HG03521 (cell line): ENCODE data around the gene CALML5.

Experiments
- ATAC-seq: cut with Tn5 transposase; IDR thresholded peaks from one replicate; pipeline ENCODE4 v1.9.1; 2021; ENCODE audit warnings: mild to moderate bottlenecking, moderate library complexity; ENCODE audit not compliant: unreplicated experiment

The CALML5 gene, protein sequence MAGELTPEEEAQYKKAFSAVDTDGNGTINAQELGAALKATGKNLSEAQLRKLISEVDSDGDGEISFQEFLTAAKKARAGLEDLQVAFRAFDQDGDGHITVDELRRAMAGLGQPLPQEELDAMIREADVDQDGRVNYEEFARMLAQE

DNA sequence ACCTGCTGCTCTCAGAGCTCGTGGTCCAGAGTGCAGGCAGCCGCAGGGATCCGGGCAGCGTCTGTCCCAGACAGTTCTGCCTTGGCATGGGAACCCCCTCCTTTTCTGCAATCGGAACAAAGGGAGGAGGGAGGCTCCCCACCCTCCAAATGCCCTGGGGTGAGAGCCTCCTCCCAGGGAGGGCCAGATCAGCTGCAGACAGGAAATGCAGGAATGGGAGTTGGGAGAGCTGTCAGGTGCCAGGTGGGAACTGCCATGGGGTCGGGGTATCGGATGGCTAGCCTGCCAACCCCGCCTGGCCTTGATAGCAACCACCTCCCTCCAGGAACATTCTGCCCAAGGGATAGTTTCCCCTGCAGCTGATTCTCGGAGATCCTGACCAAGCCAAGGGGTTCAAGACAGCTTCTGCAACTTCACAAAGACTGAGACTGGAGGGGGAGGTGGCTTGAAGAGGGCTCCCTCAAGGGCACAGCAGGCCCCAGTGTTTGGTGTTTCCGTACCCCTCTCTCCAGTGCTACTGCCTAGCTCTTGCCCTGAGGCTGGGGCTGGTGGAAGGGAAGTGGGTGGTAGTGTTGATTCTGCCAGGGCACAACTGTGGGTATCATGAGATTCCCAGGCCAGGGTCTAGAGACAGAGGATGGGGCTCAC is at the start of gene CALML5:
CALML5 (minus strand) TSS at position 78 of the 648 bp plus-strand sequence. CDS start 132 bp downstream, outside the sequence.
- ATAC-seq = no peak

DNA sequence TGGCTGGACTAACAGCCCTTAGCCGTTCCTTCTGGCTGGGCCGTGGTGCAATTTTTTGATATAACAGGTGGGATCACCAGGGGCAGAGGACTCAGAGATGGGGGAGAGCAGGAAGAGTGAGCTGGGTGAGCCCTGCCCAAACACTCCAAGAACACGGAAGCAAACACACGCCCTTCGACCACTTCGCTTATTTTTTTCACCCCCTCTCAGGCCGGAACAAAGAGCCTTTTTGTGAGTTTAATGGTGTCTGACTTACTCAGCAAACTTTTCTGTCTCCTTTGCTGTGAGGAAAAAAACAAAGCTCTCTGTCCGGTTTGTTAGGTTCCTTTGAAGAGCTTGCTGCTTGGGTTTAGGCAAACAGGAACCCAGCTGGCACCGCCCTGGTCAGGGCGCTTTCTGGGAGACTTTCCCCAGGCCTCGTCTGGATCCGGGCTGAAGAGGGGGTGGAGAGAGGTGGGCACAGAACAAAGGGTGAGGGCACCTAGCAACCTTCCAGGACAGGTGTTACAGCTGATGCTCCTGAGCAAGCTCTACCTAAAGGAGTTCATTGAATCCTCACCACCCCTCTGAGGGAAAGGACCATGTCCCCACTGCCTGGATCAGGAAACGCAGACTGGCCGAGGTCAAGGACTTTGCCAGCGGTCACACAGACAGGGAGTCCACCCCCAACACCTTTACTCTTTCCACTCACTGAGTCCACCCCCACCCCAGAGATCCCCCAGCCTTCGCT is 48.7 kb upstream of the CALML5 start:
- ATAC-seq = no peak

DNA sequence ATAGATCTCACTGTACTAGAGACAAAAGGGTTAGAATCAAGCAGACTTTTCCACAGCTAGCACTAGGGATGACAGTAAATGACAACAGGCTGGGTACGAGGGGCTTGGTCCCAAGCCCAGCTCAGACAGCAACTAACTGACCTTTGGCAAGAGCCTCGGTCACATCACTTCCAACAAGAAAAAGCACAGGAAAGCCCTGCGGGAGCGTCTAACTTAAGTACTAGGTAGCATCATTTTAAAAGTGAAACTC is 48.2 kb upstream of the CALML5 start:
- no peak for ATAC-seq

DNA sequence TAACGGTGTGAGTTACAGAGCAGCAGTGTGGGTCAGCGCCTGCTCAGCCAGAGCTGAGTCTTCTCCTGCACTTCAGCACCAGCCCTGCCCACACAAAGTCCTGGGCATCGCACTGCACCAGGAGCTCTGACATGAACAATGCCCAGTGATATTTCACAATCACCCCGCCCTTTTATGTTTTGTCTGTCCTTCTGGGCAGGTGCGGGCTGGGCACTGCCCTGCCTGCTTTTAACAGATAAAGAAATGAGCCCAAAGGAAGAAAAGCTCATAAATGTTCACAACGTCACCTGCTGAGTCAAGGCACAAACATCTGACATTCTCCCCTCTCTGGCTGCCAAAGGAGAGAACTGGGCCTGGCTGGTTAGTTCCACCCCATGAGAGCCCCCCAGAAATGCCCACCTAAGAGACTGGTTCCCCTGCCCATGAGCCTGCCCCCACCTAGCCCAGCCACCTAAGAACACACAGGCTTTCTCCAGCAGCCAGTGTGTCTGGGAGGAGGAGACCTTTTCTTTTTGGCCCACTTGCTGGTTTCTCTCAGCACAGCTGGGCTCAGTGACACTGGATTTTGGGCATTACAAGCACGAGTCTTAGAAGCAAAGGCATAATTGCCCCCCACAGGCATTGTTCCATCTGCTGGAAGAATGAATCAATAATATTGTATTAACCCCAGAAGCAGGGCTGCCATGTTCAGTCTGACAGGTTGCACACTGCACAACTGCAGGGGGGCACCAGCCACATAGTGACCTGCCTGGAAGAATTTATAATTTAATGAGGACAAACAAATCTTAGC is 47.7 kb upstream of the CALML5 start:
- no peak for ATAC-seq

DNA sequence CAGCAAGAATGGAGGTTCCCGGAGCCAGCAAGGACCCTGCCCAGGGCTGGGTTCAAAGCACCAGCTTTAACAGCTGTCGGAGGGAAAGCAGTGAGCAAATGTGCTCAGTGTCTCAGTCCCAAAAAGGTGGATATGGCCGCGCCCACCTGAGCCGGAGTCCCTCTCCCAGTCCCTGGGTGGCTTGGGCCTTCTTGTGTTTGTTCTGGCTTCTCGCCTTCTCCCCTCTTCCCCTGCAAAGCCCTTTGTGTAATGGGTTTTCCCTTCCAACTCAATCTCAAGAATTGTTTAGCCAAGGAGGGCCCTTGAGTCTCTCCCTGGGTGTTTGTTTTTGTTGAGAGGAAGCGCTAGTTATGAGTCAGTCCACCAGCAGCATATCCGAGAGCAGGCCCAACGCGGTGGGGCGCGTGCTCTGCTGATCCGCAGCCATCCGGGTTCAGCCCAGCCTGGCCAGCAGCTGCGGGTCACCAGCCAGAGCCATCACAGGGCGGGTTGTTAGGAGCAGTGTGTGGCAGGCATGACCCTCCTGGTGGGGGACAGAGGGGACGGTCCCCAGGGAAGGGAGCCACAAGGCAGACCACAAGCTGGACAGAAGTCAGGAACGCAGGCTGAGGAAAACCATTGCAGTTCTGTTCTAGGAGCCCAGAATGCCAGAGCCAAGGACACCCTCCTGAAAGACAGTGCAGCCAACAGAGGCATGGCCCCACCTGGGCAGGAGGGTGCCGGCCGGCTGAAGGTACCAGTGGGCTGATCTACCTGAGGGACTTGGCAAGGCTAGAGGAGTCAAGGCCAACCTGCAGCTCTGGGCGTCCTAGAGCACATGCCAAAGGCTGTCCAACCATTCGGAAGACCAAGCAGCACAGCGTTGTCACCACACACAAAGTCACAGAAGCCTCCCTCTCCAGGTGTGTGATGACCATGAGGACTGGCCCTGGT is 46.7 kb upstream of the CALML5 start:
- no peak for ATAC-seq

DNA sequence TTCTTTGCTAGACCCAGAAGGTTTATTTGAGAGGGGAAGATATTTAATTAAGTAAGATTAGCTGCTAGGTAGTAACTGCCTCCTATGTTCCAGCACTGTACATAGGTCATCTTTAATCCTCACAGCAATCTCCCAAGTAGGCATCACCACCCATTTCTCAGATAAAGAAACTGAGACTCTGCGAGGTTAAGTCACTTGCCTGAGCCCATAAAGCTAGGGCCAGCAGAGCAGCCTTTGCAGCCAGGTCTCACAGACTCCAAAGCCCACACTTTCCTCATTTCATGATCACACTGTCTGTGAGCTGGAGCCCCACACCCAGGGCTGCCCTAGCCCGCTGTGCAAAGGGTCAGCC is 46.0 kb upstream of the CALML5 start:
- no peak for ATAC-seq

DNA sequence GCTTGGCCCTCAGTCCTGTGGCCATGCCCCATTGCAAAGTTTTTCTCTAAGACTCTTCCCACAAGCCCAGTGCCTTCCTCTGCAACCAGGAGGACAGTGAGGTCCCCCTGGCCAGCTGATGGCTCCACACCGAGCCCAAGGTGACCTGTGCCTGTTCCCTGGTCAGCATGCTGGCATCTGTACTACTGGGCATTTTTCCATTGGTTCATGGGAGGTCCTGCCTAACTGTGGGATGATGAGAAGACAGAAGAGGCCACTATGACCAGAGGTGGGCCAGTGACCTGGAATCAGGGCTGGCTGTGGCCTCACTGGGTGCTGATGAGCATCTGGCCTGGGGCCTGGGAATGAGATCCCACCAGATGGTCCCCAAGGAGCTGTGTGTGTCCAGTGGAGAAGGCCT is 45.6 kb upstream of the CALML5 start:
- no peak for ATAC-seq

DNA sequence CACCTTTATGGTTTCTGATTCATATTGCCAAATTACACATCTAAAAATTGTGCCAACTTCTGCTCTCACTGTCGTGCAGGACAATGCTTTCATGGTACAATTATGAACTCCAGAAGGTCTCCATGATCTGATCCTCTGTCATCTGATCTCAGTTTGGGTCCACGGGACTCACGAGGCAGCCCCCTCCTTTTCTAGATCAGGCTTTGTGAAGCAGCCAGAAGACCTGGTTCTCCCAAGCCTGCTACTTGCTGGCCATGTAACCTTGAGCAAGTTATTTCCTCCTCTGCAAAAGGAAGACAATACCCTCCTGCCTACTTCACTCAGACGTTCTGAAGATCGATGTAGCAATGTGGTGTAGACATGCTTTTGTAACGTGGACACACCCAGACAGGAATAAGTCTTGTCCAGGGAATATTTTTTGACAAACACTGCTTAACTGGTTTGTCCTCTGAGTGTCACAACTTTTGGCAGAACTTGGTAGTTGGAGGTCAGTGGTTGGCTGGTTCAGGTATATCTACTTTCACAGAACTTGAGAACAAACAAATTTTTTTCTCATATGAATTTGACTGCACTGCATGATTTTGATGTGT is 44.9 kb upstream of the CALML5 start:
- no peak for ATAC-seq

DNA sequence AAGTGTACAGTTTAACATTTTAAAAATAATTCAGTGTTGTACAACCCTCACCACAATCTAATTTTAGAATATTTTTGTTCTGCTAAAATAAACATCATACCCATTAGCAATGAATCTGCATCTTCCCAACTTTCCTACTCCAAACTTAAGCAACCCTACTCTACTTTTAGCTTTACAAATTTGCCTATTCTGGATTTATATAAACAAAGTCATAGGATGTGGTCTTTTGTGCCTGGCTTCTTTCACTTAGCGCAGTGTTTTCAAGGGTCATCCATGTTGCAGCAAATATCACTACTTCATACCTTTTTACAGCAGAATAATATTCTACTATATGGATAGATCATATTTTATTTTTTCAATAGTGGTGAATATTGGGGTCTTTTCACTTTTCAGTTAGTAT is 44.3 kb upstream of the CALML5 start:
- ATAC-seq = no peak

DNA sequence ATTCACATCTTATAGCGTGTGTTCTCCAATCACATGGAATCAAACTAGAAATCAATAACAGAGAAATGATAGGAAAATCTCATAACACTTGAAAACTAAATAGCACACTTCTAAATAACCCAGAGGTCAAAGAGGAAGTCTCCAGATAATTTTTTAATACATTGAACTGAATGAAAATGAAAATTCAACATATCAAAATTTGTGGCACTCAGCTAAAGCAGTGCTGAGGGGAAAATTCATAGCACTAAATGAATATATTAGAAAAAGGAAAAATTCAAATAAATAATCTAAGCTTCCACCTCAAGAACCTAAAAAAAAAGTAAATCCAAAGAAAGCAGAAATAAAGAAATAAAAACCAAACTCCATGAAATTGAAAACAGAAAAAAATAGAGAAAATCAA is 42.7 kb upstream of the CALML5 start:
- ATAC-seq = no peak

DNA sequence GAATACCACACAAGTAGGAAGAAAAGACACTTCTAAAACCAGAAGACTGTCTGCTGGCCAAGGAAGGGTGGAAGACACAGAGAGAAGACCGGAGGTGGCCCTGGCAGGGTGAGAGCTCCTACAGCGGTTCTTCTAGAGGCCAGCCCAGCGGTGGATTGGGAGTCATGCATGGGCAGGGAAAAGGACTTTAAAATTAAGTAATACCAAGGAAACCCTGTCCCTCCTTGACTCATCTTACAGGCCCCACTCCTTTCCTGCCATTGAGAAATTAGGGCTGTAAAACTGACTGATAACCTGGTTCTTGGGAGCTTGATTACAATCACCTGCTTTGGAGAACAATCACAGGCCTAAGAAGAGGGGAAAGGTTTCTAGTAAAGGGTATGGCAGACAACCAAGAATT is 41.5 kb upstream of the CALML5 start:
- ATAC-seq = no peak

DNA sequence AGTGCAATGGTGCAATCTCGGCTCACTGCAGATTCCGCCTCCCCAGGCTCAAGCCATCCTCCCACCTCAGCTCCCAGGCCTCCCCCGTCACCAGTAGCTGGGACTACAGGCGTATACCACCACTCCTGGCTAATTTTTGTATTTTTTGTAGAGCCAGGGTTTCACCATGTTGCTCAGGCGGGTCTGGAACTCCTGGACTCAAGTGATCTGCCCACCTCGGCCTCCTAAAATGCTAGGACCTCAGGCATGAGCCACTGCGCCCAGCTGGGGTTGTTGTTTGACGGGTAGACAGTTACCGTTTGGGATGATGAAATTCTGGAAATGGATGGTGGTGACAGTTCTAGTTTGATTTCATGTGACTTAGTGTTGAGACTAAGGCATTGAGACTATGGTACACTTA is 40.7 kb upstream of the CALML5 start:
- ATAC-seq = no peak

DNA sequence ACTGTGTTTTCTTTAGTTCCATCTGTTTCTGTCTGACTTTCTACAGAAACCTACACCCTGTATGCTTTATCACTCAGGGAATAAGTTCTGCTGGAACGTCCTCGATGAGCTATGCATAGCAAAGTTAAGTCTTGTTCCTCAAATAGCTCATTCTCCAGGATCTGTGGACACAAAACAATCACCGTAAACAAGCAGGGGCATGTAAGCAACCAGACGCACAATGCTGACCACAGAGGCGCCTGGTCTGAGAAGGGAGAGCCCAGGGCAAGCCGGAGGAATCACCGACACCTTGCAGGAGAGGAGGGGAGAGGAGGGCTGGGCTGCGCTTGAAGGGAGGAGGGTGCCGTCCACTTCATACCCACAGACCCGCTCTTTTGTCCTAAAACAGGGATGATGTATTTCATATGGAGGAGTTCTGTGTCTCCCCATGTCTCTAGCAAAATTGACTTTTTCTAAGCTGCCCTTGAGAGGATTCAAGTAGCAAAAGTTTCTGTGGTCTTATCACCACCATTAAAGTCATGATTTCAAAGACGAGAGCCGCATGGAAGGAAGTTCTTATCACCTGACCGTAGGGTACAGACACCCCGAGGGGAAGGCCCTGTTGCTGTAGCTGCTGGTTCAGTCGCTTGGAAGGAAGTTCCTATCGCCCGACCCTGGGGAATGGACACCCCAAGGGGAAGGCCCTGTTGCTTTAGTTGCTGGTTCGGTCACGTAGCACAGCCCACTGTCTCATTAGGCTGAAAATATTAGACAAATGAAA is 39.7 kb upstream of the CALML5 start:
- ATAC-seq = no peak

DNA sequence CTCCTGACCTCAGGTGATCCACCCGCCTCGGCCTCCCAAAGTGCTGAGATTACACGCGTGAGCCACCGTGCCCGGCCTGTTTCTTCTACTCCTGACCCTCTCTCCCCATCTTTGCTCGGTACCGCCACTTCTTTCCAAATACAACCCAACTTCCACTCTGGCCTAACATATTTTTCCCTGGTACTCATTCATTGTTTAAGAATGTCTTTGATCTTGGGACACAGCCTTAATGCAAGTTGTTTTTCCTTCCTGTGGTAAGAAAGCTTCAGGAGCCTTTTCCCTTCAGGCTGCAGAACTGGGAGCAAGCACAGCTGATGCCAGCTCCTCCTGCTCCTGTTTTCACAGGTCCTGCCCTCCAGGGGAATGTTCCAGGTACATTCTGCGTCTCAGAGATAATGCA is 39.1 kb upstream of the CALML5 start:
- no peak for ATAC-seq

DNA sequence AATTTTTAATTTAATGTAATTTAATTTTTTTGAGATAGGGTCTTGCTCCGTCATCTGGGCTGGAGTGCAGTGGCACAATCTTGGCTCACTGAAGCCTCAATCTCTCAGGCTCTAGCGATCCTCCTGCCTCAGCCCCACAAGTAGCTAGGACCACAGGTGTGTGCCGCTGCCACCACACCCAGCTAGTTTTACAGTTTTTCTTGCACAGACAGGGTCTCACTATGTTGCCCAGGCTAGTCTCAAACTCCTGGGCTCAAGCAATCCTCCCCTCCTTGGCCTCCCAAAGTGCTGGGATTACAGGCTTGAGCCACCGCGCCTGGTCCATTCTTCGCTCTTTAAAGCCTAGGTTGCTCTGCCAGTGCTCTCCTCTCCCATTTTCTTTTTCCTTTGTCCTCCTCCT is 38.3 kb upstream of the CALML5 start:
- ATAC-seq = no peak

DNA sequence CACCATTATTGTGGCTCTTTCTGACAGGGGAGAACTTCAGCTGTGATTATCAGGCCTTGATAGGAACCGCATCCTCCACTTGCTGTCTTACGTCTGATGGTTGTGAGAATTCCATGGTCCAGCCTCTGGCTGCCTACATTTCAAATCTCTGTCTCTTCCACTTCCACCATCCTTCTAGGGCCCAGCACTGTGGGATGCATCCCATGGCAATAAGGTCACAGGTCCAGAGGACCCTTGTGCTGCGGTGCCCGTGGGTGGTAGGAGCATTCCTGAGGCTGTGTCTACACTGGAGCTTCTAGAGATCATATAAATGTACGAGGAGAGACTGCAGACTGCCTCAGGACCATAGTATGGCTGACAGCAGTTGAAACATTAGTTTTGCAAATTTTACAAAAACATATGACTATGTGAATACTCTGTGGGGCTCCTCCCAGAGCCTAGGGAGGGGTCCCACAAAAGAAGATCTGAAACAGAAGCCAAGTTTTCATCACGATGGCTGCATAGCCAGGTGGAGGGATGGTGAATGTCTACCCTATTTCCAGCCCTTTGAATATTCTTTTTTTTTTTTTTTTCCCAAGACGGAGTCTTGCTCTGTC is 37.2 kb upstream of the CALML5 start:
- no peak for ATAC-seq

DNA sequence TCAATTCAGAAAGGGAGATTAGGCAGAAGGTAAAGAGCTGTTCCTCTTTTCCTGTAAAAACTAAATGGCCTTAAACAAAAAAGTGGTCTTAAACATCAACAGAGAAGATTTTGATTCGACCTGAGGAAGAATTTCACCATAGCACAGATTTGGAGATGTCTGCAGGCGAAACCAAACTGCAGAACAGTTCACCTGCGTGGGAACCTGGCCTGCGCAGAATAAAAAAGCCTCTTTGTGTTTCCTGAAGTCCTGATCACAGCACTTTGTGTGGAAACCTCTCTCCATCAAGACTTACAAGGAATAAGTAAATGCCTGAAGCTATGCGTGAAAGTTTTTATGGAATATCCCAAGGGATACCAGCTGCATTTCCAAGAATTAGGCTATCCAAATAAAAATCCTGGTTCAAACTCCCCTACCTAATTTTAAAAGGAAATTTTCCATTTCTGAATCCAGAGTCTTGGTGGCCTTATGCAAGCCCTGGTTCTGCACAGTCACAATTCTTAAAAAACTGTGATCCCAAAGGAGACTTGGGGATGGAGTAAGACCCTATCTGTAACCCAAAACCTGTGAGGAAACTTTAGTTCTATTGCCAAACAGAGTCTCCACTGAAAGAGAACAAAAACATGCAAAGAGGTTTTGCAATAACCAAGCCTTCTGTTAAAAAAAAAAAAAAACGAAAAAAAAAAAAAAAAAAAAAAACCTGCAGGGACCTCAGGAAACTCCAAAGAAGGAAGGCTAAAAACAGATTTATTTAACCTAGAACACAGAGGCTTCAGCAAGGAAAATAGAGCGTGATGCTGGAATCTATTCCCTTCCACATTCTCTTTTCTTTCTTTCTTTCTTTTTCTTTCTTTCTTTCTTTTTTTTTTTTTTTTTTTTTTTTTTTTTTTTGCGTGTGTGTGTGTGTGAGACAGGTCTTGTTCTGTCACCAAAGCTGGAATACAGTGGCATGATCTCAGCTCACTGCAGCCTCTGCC is 35.8 kb upstream of the CALML5 start:
- ATAC-seq = no peak
